HG03571 (cell line): ENCODE results near the gene MGAT5.

Experiments
- ATAC-seq: cut with Tn5 transposase; IDR thresholded peaks from one replicate; pipeline ENCODE4 v1.9.1; 2021; ENCODE audit not compliant: unreplicated experiment

MGAT5 gene

GRCh38 chr2:134416018-134416417 lies 162.1 kb downstream of the MGAT5 start:
- ATAC-seq, result no peak

DNA sequence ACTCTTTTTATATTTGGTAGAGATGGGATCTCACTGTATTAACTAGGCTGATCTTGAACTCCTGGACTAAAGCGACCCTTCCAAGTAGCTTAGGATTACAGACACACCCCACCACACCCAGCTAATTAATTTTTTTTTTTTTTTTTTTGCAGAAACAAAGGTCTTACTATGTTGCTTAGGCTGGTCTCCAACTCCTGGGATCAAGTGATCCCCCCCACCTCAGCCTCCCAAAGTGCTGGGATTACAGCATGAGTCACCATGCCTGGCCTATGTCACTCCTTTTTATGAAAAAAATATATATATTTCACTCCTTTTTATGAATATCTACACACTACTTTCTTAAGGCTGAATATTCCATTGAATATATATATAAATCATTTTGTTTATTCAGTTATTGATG lies 162.8 kb downstream of the MGAT5 start:
- no peak for ATAC-seq

- no peak for ATAC-seq
These were observed 164.2 kb downstream of the MGAT5 start for GRCh38 chr2:134417968-134418582.

DNA sequence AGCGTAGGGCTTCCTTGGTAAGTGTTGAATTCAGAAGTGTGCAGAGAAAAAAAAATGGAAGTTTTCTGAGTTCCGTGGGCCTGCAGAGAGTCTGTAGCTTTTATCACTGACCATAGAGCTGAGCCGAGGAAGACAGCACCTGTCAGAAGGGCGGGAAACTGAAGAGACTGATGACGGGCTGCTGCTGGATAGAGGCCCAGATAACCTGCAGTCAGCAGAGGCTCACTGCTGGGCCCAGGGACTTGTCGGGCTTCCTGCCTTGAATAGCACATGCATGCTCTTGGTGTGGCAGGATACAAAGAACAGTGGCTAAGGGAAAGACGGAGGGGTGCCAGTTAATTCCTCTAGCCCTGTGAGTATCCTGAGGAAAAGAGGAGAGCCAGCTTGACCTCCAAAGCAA lies 166.4 kb downstream of the MGAT5 start:
- ATAC-seq, result no peak

DNA sequence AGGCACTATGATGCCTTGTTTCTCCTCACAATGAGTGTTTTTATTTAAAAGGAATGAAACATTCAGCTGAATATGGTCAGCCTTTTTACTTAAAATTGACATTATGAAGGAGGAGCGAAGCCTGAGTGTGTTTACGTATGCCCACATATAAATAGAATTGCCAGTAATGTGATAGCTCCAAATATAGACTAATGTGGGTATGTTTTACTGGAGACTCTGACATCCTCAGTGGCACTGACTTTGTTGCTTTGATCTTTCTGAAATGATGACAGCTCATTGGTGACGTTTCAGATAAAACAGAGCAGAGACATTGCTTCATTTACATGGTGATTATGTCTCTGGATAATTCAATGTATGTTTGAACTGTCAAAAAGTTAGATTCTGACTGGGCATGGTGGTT lies 167.0 kb downstream of the MGAT5 start:
- ATAC-seq, result no peak

- no peak for ATAC-seq
These were observed 167.9 kb downstream of the MGAT5 start for GRCh38 chr2:134421556-134422328.

GRCh38 chr2:134425724-134426496 lies 172.0 kb downstream of the MGAT5 start:
- ATAC-seq, result no peak

DNA sequence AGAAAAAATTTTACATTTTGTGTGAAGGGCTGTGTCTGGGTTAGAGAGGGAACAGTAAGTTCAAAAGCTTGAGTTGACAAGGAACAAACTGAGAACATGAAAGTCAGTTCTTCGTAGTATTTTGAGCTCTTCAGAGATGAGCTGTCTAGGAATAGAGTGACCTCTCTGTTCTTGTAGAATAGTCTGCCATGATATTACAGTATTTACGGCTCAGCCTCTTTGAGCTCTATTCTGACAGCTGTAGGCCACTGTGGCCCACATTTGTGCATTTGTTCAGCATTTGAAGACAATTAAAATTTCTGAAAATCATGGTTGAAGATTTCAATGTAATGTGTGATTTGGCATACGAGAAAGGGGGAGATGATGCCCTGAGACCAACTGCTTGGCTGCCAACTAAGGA lies 172.8 kb downstream of the MGAT5 start:
- ATAC-seq, result no peak

DNA sequence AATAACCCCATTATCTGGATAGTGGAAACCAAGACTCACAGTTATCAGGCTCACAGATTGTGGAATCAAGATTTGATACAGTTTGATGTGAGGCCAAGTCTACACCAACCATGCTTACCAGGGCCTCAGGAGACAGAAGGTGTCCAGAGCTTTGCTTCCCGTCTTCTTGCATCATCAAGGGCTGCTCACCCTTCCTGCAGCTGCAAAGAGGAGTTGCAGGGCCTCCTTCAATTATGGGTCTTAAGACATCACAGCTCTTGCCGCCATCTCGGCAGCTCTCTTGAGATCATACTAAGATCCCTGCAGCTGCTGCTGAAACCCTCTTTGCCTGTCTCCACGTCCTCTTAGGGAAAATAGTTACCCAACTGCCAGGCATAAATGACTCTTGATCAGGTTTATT lies 176.0 kb downstream of the MGAT5 start:
- no peak for ATAC-seq

DNA sequence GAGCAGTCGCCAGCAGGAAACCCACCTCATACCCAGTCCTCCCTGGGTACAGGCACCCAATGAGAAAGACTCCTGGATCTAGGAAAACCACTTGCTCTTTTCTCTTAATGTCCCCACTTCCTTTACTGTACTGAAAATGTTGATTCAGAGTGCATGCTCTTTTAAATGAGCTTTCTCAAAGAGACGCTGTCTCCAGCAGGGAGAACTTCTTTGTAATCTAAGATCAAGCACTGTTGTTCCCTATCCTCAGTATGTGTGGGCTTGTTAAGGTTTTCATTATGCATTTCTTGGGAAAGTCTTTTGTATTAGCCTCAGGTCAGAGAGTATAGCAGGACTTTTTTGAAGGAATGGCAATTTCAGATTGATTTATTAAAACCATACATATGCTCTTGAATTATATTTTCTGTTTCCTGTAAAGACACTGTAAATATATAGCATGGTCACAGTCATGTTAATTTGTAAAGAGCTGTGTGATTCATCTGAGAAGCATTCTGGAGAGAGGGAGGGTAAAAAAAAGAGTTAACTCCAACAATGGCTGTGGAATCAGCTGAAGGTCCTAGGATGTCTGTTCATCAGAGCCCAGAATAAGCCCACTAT lies 178.1 kb downstream of the MGAT5 start:
- no peak for ATAC-seq

DNA sequence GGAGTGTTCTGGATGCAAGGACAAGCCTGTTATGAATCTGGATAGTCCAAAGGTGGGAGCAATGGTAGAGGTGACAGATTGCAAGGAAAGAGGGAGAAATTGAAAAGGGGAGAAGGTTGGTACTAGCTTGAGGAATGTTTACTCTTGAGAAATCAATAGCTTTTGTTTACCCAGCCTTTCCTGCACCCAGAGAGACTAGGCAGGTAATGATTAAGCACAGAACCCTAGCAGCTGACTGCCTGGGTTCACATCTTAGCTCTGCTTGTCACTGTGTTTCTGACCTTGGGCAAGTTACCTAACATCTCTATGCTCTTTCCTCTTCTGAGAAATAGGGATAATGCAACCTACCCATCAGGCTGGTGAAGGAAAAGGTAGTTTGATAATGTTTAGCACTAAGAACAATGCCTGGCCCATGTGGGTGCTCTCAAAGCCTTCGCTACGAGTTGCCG lies 178.6 kb downstream of the MGAT5 start:
- no peak for ATAC-seq

DNA sequence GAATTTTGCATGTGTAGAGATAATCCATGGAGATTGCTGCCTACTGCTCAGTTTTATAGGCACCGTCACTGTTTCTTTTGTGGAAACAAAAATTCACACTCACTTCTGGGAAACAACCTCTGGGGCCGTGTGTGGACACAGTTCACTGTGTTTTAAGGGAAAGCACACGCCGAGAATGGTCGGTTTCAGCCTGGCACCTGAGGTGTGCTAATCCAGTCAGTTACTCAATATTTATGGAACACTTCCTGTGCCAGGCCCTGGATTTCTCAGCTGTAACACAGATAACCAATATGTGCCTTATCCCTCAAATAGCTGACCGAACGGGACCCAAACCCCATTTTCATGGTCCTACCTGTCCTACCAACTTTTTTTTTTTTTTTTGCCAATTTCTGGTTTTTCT lies 179.6 kb downstream of the MGAT5 start:
- ATAC-seq, result no peak

GRCh38 chr2:134433979-134434378 lies 180.1 kb downstream of the MGAT5 start:
- ATAC-seq, result no peak

GRCh38 chr2:134435505-134435904 lies 181.6 kb downstream of the MGAT5 start:
- ATAC-seq, result no peak

GRCh38 chr2:134435936-134436335 lies 182.1 kb downstream of the MGAT5 start:
- ATAC-seq, result no peak

DNA sequence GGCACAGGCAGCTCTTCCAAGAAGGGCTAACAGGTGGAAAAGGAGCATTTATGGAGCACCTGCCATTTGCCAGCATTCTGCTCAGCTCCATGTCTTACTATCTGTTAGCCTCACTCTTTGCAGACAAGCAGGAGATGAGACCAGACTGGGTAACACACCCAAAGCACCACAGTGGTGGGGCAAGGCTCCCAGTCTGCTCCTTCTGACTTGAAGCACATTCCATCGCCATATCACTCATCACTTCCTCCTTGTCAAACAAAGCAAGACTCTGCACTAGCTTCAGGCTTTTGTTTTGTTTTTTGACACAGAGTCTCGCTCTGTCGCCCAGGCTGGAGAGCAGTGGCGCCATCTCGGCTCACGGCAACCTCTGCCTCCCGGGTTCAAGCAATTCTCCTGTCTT lies 182.8 kb downstream of the MGAT5 start:
- ATAC-seq, result no peak

- no peak for ATAC-seq
These were observed 184.5 kb downstream of the MGAT5 start for GRCh38 chr2:134438371-134438770.

GRCh38 chr2:134440336-134440909 lies 186.6 kb downstream of the MGAT5 start:
- no peak for ATAC-seq

GRCh38 chr2:134441153-134441863 lies 187.4 kb downstream of the MGAT5 start:
- no peak for ATAC-seq

DNA sequence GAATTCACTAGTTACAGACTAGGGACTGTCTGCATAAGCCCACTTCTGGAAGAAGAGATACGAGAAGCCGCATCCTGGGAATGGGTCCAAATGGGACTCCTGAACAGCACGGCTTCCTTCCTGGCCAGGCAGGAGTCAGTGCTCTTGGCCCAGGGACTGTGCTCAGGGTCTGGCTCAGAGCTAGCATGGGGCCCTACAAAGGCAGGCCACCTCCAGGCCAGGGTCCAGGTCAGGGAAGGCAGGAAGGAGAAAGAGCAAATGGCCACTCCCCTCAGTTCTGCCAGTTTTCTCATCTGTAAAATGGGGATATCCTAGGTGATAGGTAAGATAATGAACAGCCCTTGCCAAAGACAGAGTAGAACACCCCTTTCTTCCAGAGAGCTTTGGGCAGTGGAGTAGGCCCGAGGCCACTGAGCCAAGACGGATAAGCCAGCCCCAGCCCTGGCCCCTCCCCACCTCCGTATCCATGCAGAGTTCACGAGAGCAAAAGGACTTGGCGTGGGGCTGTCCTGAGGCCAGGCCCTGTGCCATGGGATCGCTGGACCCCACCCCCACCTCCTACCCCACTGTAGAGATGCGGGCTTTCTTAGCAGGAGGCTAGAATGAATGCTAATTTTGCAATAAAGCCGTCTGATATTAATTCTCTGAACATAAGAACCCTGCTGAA lies 190.1 kb downstream of the MGAT5 start:
- ATAC-seq, result no peak
